Endodermal cell (in vitro differentiated cells): Measurements from ENCODE around the gene FBXL7. TPM values are rescaled to one million over a fixed set of nuclear protein-coding genes. Genes with fewer than 3 reads are reported as not detected.

ENCODE experiments used
- DNase-seq: peaks from one replicate; pipeline ENCODE4 v3.0.0-alpha.2; 2017
- H3K27ac ChIP-seq: 2 replicates; pipeline ENCODE4 v1.5.1; 2013; ENCODE audit warnings: mild to moderate bottlenecking, low read depth, low read length, moderate library complexity
- H3K27me3 ChIP-seq: 2 replicates; pipeline ENCODE4 v1.6.1; 2013; ENCODE audit warnings: mild to moderate bottlenecking, low read length, moderate library complexity; ENCODE audit not compliant: insufficient read depth, control insufficient read depth, poor library complexity, severe bottlenecking
- H3K36me3 ChIP-seq: 2 replicates; pipeline ENCODE4 v1.7.0; 2013; ENCODE audit warnings: mild to moderate bottlenecking, low read length, moderate library complexity; ENCODE audit not compliant: control insufficient read depth, insufficient read depth
- H3K4me1 ChIP-seq: one replicate; pipeline ENCODE4 v1.7.0; 2013; ENCODE audit warnings: low read length; ENCODE audit not compliant: control insufficient read depth, insufficient read depth
- H3K4me3 ChIP-seq: 2 replicates; pipeline ENCODE4 v1.5.1; 2013; ENCODE audit warnings: mild to moderate bottlenecking, low read length, moderate library complexity
- H3K9ac ChIP-seq: 2 replicates; pipeline ENCODE4 v1.6.1; 2013; ENCODE audit warnings: mild to moderate bottlenecking, low read length, moderate library complexity; ENCODE audit not compliant: poor library complexity, severe bottlenecking; ENCODE audit errors: extremely low read depth
- H3K9me3 ChIP-seq: 2 replicates; pipeline ENCODE4 v1.6.1; 2013; ENCODE audit warnings: mild to moderate bottlenecking, low read length, moderate library complexity; ENCODE audit not compliant: control insufficient read depth
- H3K27ac Mint-ChIP-seq: 2 replicates; pipeline ENCODE4 v1.8.0; 2020; ENCODE audit warnings: mixed read lengths
- H3K27me3 Mint-ChIP-seq: 2 replicates; pipeline ENCODE4 v1.8.0; 2021; ENCODE audit warnings: mild to moderate bottlenecking, mixed read lengths; ENCODE audit not compliant: insufficient read depth
- H3K36me3 Mint-ChIP-seq: 2 replicates; pipeline ENCODE4 v1.8.0; 2020; ENCODE audit warnings: low read depth, mixed read lengths
- H3K4me1 Mint-ChIP-seq: 2 replicates; pipeline ENCODE4 v1.8.0; 2020; ENCODE audit warnings: mixed read lengths
- H3K4me3 Mint-ChIP-seq: 2 replicates; pipeline ENCODE4 v1.8.0; 2020; ENCODE audit warnings: mild to moderate bottlenecking, moderate library complexity, mixed read lengths
- H3K9me3 Mint-ChIP-seq: 2 replicates; pipeline ENCODE4 v1.8.0; 2020; ENCODE audit warnings: mild to moderate bottlenecking, mixed read lengths
- CTCF ChIP-seq: fragments of 200-600 bp; sonication (generic); conservative IDR thresholded peaks from 2 replicates; pipeline ENCODE4 v1.5.0; 2021; ENCODE audit warnings: antibody characterized with exemption, mild to moderate bottlenecking
- WGBS, 2 experiments: methylation state at CpG; one replicate each; pipeline versions ENCODE4 v1.1.5 to v1.1.7; 2013; ENCODE audit warnings: missing lambda C conversion rate in 2 of 2, mixed read lengths in 1 of 2; ENCODE audit not compliant: insufficient coverage in 1 of 2, insufficient read length in 1 of 2; 5-methylcytosine and 5-hydroxymethylcytosine counted together
- total RNA-seq, 2 donors: library from RNA; stranded (reverse); fragmentation: NEBNext Ultra II Directional in 1 of 2; extraction: Animal tissue kit (Norgen Biotek cat#: 25700) in 1 of 2; gene quantifications; 2 replicates in 1 of 2; 3 replicates in 1 of 2; pipeline ENCODE4 v1.2.1, GENCODE V29; 2021

FBXL7 gene
- total RNA-seq, 2 donors from 2014 or later = 12.9 to 13.2 TPM

DNA sequence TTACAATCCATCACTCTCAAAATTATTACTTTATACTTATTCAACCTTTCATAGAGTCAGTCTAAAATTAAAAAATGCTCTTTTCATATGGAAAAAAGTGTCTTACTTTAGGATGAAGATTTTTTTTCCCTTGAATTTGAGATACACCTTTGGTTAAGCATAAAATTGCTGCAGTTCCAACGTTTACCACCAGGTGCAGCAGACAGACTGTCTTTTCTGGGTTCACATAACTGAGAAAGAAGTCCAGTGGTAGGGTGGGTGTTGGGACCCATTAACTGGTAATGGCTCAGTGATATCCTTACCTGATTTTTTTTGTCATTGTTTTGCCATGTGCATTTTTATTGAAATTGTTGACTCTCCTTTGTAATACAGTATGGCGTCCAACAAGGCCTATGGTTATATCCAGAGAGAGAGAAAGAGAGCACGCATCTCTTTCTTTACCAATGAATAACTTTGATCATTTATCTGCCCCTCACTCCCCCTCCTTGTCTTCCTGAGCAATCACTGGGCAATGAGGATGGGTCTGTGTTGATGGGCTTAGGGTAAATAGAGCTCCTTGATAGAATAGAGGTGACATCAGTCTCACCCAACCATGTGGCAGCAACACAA is 98.4 kb downstream of the FBXL7 start:
- Histone ChIP-seq H3K4me3 (no peak overlapping the region), H3K27me3 (no peaks in the 10 kb centered on the region), H3K9me3 (no peaks in the 10 kb centered on the region), H3K27ac (no peak overlapping the region), H3K36me3 (no peaks in the 10 kb centered on the region), H3K9ac (no peak overlapping the region), H3K4me1 (peaks cover 6% of the 10 kb centered on the region)
- peak; percentile 84 for TF ChIP-seq CTCF
- 44 to 50% methylated on average over 2 of the region's 3 CpGs for WGBS, 2 experiments
- Mint-ChIP-seq H3K27me3 (no peaks in the 10 kb centered on the region), H3K9me3 (no peaks in the 10 kb centered on the region), H3K36me3 (peaks cover 9% of the 10 kb centered on the region), H3K4me3 (no peak overlapping the region), H3K27ac (no peak overlapping the region), H3K4me1 (peaks cover 17% of the 10 kb centered on the region)
- peak; percentile 79 for DNase-seq

GRCh38 chr5:15600035-15600434 is 100.1 kb downstream of the FBXL7 start:
- H3K36me3 Mint-ChIP-seq = peaks cover 14% of the 10 kb centered on the region
- WGBS, 2 experiments = 86% methylated on average over 2 to 3 of the region's 4 CpGs
- H3K9me3 Mint-ChIP-seq = no peaks in the 10 kb centered on the region
- no peak overlapping the region for H3K9ac ChIP-seq
- H3K27ac Mint-ChIP-seq = no peak overlapping the region
- H3K27me3 Mint-ChIP-seq = no peaks in the 10 kb centered on the region
- no peak overlapping the region for H3K27ac ChIP-seq
- no peaks in the 10 kb centered on the region for H3K27me3 ChIP-seq
- no peaks in the 10 kb centered on the region for H3K36me3 ChIP-seq
- no peak for TF ChIP-seq CTCF
- H3K9me3 ChIP-seq = no peaks in the 10 kb centered on the region
- H3K4me3 ChIP-seq = no peak overlapping the region
- H3K4me1 ChIP-seq = peaks cover 6% of the 10 kb centered on the region
- H3K4me1 Mint-ChIP-seq = peaks cover 17% of the 10 kb centered on the region
- H3K4me3 Mint-ChIP-seq = no peak overlapping the region
- no peak for DNase-seq

- Histone ChIP-seq H3K4me1 (peaks cover 6% of the 10 kb centered on the region), H3K9ac (no peak overlapping the region), H3K36me3 (peaks cover 4% of the 10 kb centered on the region), H3K27me3 (no peaks in the 10 kb centered on the region), H3K9me3 (no peaks in the 10 kb centered on the region), H3K27ac (no peak overlapping the region), H3K4me3 (no peak overlapping the region)
- Mint-ChIP-seq H3K27ac (no peak overlapping the region), H3K27me3 (no peaks in the 10 kb centered on the region), H3K36me3 (peaks cover 19% of the 10 kb centered on the region), H3K9me3 (no peaks in the 10 kb centered on the region), H3K4me1 (peaks cover 17% of the 10 kb centered on the region), H3K4me3 (no peak overlapping the region)
- 85 to 86% methylated on average over 1 to 4 of the region's 4 CpGs for WGBS, 2 experiments
- TF ChIP-seq CTCF = no peak
- DNase-seq = no peak
Measured at GRCh38 chr5:15601274-15601673, 101.3 kb downstream of the FBXL7 start.
